ENCODE results near the gene TAF8. TPM values are rescaled to one million over a fixed set of nuclear protein-coding genes. Genes with fewer than 3 reads are reported as not detected.

Gene TAF8
- total RNA-seq, 2 experiments from 2014 or later, result 52.3 to 53.1 TPM

DNA sequence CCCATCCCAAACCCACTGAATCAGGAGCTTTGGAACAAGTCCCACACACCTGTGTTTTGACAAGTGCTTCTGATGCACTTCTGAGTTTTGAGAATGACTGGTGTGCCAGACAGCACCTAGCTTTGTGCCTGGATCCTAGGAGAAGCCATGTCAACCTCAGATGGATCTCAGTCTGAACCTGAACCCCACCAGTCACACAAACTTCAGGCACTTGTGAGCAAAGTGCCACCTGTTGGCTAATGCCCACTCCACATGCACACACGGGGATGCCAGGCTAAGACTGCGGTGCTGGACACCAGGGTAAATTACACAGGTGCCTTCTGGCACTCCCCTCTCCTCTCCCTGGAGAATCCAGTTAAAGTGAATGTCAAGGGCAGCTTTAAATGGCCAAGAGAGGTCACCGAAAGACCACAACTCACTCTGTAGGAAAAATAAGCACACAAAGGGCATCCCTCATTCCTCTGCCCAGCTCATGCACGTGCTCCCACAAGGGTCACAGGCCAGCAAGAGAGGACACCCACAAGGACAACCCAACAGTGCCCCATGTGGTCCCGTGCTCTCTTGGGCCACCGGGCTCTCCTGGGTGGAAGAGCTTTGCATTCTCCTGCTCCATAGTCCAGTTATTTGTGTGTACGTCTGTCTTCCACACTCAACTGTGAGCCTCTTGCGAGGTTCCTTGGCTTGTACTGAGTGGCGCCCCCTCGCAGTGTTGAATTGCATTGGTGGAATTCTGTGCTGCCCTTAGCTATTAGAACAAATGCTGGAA is 45.6 kb downstream of the TAF8 start:
- intact Hi-C loops (cut with DNase I, micrococcal nuclease), result no loop called here
- Mint-ChIP-seq H3K4me1 (peaks cover 24% of the 10 kb centered on the region), H3K4me3 (no peak overlapping the region), H3K36me3 (ENCODE audit: low read depth) (no peaks in the 10 kb centered on the region), H3K9me3 (ENCODE audit: low read depth) (no peaks in the 10 kb centered on the region), H3K27me3 (no peaks in the 10 kb centered on the region), H3K27ac (no peak overlapping the region)
- DNase-seq (no peak), ATAC-seq (no peak)
- ChIA-PET CTCF (interaction anchor here (2.1 kb wide), 1 partner anchor 8 kb away, joined by 16 read pairs; no protein-coding TSS in a partner anchor), POLR2A (interaction anchor here (0.5 to 0.6 kb wide), 2 partner anchors 10 to 313 kb away, joined by 3 read pairs; no protein-coding TSS in a partner anchor)

DNA sequence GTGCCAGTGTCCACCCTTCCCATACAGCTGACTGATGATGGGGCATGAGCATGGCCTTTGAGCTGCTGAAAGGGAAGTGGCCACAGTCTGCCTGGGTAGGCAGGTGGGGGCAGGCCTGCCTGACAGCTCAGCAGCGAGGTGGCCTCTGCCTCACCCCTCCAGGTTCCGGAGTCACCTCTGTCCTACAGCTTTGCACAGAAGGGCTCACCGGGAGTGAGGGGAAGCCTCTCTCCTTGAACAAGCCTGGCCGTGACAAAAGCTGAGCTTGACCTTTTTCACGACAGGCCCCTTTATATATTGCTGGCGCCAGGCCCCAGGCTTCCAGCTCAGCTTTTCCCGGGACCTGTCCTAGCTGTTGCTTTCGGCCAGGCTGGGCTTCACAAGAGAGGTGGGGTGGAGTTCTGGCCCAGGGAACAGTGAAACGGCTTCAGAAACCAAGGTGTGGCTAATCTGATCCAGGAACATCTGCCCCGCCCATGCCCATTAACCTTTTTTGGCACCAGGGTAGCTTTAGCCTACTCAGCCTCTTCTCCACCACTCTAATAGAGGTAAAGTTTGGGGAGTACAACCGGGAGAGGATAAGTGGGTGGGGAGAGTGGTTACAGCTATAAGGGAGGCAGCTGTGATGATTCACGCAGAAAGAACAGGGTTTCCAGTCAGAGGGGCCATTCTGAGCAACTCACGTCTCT is 49.2 kb downstream of the TAF8 start:
- peaks cover 38% of the 10 kb centered on the region for H3K4me1 Mint-ChIP-seq
- H3K9me3 Mint-ChIP-seq (ENCODE audit: low read depth), result no peaks in the 10 kb centered on the region
- intact Hi-C loops (cut with DNase I, micrococcal nuclease), result loop anchor here in 1 of 2 experiments (5.0 kb wide), 1 partner anchor 207 kb away; no protein-coding TSS in a partner anchor
- CTCF ChIA-PET, result interaction anchor here (0.8 to 1.5 kb wide), 4 partner anchors 12 to 315 kb away, joined by 3 to 4 read pairs (median 3); partner anchors contain the start of gene TOMM6
- H3K36me3 Mint-ChIP-seq (ENCODE audit: low read depth), result no peaks in the 10 kb centered on the region
- H3K4me3 Mint-ChIP-seq, result peak overlapping the region; percentile 12
- peaks cover 2% of the 10 kb centered on the region for H3K27me3 Mint-ChIP-seq
- DNase-seq, result peak; percentile 57
- peak overlapping the region; percentile 84 for H3K27ac Mint-ChIP-seq
- peak; percentile 75 for ATAC-seq
- POLR2A ChIA-PET, result no interaction called here

DNA sequence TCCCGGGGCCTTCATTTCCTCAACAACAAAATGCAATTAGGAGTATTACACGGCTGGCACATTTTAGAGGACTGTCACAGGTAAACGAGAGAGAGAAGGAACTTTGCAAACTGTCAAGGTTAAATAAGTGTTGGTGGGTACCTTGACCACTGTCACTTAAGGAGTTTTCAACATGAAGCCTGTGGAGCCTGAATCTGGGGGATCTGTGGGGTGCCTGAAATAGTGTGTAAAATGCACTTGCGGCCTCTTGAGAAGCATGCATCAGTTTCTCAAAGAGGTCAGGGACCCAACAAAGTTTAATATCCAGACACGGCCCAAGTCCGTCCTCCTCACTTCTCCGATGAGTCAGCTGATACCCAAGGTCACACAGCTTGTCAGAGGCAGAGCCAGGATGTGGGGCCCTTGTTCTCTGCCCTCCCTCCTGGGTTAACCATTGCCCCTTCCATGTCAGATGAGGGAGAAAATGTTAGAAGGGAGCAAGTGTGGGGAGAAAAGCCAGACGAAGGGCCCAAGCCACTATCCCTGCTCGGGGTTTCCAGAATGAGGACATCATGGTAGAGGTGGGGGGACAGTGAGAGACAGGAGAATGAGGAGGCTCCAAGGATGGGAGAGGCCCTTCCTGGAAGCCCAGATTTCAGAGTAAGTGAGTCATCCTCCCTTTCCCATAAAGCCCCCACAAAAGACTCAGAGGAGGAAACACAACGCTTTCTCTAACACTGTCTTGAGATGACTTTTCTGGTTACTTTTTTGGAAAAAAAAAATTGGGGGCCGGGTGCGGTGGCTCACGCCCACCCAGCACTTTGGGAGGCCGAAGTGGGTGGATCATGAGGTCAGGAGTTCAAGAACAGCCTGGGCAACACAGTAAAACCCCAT is 49.9 kb downstream of the TAF8 start:
- H3K27ac Mint-ChIP-seq, result peak overlapping the region; percentile 84
- no peaks in the 10 kb centered on the region for H3K9me3 Mint-ChIP-seq (ENCODE audit: low read depth)
- ATAC-seq (peak; percentile 52), DNase-seq (peak; percentile 48)
- ChIA-PET CTCF (interaction anchor here (0.8 to 1.5 kb wide), 5 partner anchors 11 to 316 kb away, joined by 3 to 6 read pairs (median 3); partner anchors contain the start of gene TOMM6), POLR2A (interaction anchor here (0.6 to 0.8 kb wide), 2 partner anchors 13 to 355 kb away, joined by 3 to 4 read pairs; no protein-coding TSS in a partner anchor)
- H3K36me3 Mint-ChIP-seq (ENCODE audit: low read depth), result no peaks in the 10 kb centered on the region
- H3K4me1 Mint-ChIP-seq, result peaks cover 38% of the 10 kb centered on the region
- peaks cover 2% of the 10 kb centered on the region for H3K27me3 Mint-ChIP-seq
- intact Hi-C loops (cut with DNase I, micrococcal nuclease), result loop anchor here in 1 of 2 experiments (5.0 kb wide), 1 partner anchor 208 kb away; no protein-coding TSS in a partner anchor
- H3K4me3 Mint-ChIP-seq, result peak overlapping the region; percentile 12

DNA sequence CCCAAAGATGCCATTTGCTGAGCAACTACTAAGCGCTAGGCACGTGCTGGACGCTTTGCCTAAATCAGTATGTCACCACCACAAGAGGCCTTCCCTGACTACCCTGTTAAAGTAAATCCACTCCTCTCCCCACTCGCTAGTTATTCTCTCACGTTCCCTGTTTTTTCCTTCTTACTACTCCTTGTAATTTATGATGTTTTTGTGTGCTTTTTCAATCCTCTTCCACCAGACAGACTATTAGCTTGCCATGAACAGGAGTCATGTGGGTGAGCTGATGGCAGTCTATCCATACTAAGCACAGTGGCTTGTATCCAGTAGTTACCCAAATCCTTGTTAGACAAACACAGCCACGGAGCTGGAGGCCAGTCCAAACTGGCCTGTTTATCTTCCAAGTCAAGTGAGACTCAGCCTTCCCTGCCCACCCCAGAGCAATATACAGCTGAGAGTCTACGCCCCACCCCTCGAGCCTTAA is 50.9 kb downstream of the TAF8 start:
- H3K4me1 Mint-ChIP-seq, result peaks cover 38% of the 10 kb centered on the region
- no peak overlapping the region for H3K4me3 Mint-ChIP-seq
- intact Hi-C loops (cut with DNase I, micrococcal nuclease), result loop anchor here in 1 of 2 experiments (5.0 kb wide), 1 partner anchor 209 kb away; no protein-coding TSS in a partner anchor

DNA sequence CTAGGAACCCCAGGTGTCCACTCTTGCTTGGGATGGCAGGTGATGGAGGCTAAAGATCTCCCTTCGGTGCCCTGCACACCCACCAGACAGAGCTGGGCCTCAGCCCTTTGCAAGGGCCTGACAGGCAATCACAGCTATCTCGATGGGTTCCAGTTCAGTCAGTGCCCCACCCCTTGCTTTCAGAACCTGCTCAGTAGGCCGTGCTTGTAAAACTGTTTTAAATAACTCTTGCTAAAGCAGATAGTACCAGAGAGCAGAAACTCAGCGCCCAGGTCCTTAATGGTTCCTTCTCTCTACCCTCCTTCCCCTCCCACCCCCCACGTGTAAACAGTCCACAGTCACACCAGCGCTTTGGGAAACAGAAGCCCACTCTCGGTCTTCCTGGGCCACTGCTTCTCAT is 52.9 kb downstream of the TAF8 start:
- CTCF ChIA-PET, result interaction anchor here (0.6 to 2.5 kb wide), 20 partner anchors 7 to 429 kb away, joined by 3 to 16 read pairs (median 6); no protein-coding TSS in a partner anchor
- H3K4me3 Mint-ChIP-seq, result peak overlapping the region; percentile 61
- H3K27me3 Mint-ChIP-seq, result peaks cover 2% of the 10 kb centered on the region
- H3K9me3 Mint-ChIP-seq (ENCODE audit: low read depth), result no peaks in the 10 kb centered on the region
- peaks cover 33% of the 10 kb centered on the region for H3K4me1 Mint-ChIP-seq
- DNase-seq, result no peak
- POLR2A ChIA-PET, result no interaction called here
- H3K27ac Mint-ChIP-seq, result no peak overlapping the region
- no peak for ATAC-seq
- H3K36me3 Mint-ChIP-seq (ENCODE audit: low read depth), result no peaks in the 10 kb centered on the region
- intact Hi-C loops (cut with DNase I, micrococcal nuclease), result loop anchor here in 1 of 2 experiments (5.0 kb wide), 1 partner anchor 211 kb away; no protein-coding TSS in a partner anchor

More for the DNA sequence above, 50.9 kb downstream of the TAF8 start:
- ChIA-PET CTCF (interaction anchor here (0.6 to 1.3 kb wide), 5 partner anchors 24 to 366 kb away, joined by 3 to 6 read pairs (median 3); no protein-coding TSS in a partner anchor), POLR2A (interaction anchor here (0.6 to 0.8 kb wide), 2 partner anchors 14 to 356 kb away, joined by 3 to 4 read pairs; no protein-coding TSS in a partner anchor)
- no peak for DNase-seq
- Mint-ChIP-seq H3K9me3 (ENCODE audit: low read depth) (no peaks in the 10 kb centered on the region), H3K27me3 (peaks cover 2% of the 10 kb centered on the region), H3K27ac (peak overlapping the region; percentile 82), H3K36me3 (ENCODE audit: low read depth) (no peaks in the 10 kb centered on the region)
- no peak for ATAC-seq

DNA sequence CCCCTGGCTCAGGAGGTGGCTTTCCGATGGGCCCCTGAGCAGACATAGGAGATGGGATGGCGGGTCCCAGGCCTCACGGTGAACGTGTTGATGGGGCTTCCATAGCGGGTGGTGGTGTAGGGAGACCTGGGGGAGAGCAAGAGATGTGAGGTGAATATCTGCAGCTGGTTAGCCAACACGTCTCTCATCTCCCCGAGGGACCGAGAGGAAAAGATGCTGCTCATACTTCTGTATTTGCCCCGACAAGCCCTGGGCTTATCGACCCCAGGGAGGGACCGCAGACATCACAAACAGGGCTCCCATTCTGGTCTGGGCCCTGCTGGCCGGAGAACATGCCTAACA is 53.4 kb downstream of the TAF8 start:
- Mint-ChIP-seq H3K9me3 (ENCODE audit: low read depth) (no peaks in the 10 kb centered on the region), H3K27me3 (peaks cover 2% of the 10 kb centered on the region), H3K4me3 (peak overlapping the region; percentile 61), H3K36me3 (ENCODE audit: low read depth) (no peaks in the 10 kb centered on the region), H3K4me1 (peaks cover 30% of the 10 kb centered on the region), H3K27ac (peak overlapping the region; percentile 64)
- ATAC-seq (no peak), DNase-seq (no peak)
- POLR2A ChIA-PET, result no interaction called here
- intact Hi-C loops (cut with DNase I, micrococcal nuclease), result loop anchor here in 1 of 2 experiments (1.0 to 5.0 kb wide), 6 partner anchors 28 to 323 kb away; partner anchors contain the start of genes PRICKLE4 and TOMM6
- CTCF ChIA-PET, result interaction anchor here (0.7 to 2.5 kb wide), 44 partner anchors 8 to 501 kb away, joined by 3 to 16 read pairs (median 4); partner anchors contain the start of genes BYSL, C6orf132 and MRPS10

DNA sequence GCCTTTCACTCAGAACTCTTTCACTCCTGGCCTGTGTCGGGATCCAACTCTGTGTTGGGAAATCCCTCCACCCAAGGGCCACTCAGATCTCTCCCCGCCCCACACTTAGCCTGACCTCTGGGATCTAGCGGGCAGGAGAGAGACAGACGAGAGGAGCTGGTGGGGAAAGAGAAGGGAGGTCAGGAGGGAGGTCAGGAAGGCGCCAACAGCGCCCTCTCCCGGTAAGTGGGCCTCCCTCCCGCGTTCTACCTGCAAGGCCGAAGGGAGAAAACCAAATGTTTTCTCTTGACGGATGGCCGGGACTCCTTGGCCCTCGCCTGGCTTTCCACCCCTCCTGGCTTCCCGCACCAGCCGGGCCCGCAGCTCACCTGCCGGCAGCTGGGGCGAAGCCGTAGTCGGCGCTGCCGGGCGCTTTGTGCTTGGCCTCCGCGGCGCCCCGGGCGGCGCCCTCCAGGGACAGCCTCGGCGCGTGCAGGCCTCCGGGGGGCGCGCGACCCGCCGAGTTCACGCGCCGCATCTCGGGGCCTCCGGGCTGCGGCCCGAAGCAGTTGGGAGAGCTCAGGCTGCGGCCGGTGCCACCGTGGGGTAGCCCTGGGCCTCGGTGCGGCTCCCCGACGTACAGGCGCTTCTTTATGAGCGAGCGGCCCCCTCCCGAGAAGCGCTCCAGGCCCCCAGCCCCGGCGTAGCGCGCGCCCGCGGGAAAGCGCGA is 53.9 kb downstream of the TAF8 start:
- Mint-ChIP-seq H3K36me3 (ENCODE audit: low read depth) (no peaks in the 10 kb centered on the region), H3K4me1 (peaks cover 27% of the 10 kb centered on the region), H3K9me3 (ENCODE audit: low read depth) (no peaks in the 10 kb centered on the region), H3K27me3 (peaks cover 2% of the 10 kb centered on the region), H3K27ac (peak overlapping the region; percentile 64), H3K4me3 (peak overlapping the region; percentile 61)
- ATAC-seq (peak; percentile 66), DNase-seq (peak; percentile 88)
- POLR2A ChIA-PET, result interaction anchor here (0.6 to 1.0 kb wide), 2 partner anchors 12 to 318 kb away, joined by 3 to 4 read pairs; no protein-coding TSS in a partner anchor
- intact Hi-C loops (cut with DNase I, micrococcal nuclease), result loop anchor here in 1 of 2 experiments (1.0 to 5.0 kb wide), 6 partner anchors 29 to 324 kb away; partner anchors contain the start of genes PRICKLE4 and TOMM6
- CTCF ChIA-PET, result interaction anchor here (0.6 to 2.5 kb wide), 58 partner anchors 8 to 502 kb away, joined by 3 to 16 read pairs (median 4); partner anchors contain the start of genes BYSL, C6orf132, MRPS10 and TAF8

DNA sequence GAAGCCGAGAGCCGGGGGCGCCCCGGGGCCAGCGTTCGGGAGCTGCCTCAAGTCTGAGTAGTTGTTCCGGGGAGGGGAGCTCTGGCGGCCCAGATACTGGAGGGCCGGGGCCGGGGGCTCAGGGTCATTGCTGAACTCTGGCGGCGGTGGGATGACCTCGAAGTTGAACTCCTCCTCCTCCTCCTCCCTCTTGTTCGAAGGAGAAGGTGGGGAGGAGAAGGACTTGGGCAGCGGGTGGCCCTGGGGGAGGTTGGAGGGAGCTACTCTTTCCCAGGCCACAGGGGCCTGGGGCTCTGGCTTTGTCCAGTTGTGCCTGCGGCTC is 54.4 kb downstream of the TAF8 start:
- DNase-seq, result no peak
- ChIA-PET POLR2A (interaction anchor here (1.0 kb wide), 1 partner anchor 318 kb away, joined by 4 read pairs; no protein-coding TSS in a partner anchor), CTCF (interaction anchor here (0.6 to 2.5 kb wide), 45 partner anchors 8 to 503 kb away, joined by 3 to 16 read pairs (median 4); partner anchors contain the start of genes BYSL, C6orf132, MRPS10 and TAF8)
- Mint-ChIP-seq H3K9me3 (ENCODE audit: low read depth) (no peaks in the 10 kb centered on the region), H3K4me3 (peak overlapping the region; percentile 39), H3K36me3 (ENCODE audit: low read depth) (no peaks in the 10 kb centered on the region), H3K4me1 (peaks cover 25% of the 10 kb centered on the region), H3K27me3 (peaks cover 2% of the 10 kb centered on the region), H3K27ac (no peak overlapping the region)
- ATAC-seq, result no peak
- intact Hi-C loops (cut with DNase I, micrococcal nuclease), result loop anchor here (1.0 to 5.0 kb wide), 7 partner anchors 29 to 324 kb away; partner anchors contain the start of genes PRICKLE4 (in 1 of the 2) and TOMM6 (in 1 of the 2)

DNA sequence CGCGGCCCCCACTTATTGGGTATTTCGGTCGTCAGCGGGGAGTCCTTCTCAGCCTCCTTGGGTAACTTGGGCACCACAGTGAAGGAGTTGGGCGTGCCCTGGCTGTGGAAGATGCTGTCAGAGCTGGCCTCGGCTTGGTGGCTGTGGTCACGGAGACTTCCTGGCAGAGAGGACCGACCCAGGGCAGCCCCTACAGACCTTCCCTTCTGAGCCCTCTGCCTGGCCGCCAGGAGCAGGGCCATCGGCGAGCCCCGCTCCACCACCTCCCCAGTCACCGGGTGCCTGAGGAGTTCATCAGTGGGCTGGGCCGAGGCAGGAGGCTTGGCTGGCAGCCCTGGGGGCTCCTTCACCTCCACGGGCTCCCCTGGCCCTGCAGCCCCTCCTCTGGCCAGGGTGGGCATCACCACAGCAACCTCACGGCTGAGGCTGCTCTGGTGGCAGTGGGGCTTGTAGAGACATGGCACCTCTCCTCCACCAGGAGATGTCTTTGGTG is 54.9 kb downstream of the TAF8 start:
- CTCF ChIA-PET, result interaction anchor here (0.6 to 2.5 kb wide), 29 partner anchors 9 to 371 kb away, joined by 3 to 16 read pairs (median 5); partner anchors contain the start of genes MRPS10 and TAF8

More for the DNA sequence above, 54.9 kb downstream of the TAF8 start:
- ATAC-seq (no peak), DNase-seq (peak; percentile 16)
- POLR2A ChIA-PET, result no interaction called here
- intact Hi-C loops (cut with DNase I, micrococcal nuclease), result loop anchor here (2.0 to 5.0 kb wide), 3 partner anchors 62 to 318 kb away; partner anchors contain the start of gene TOMM6 (in 1 of the 2)
- H3K9me3 Mint-ChIP-seq (ENCODE audit: low read depth), result no peaks in the 10 kb centered on the region
- H3K4me1 Mint-ChIP-seq, result peaks cover 20% of the 10 kb centered on the region
- H3K36me3 Mint-ChIP-seq (ENCODE audit: low read depth), result no peaks in the 10 kb centered on the region
- no peak overlapping the region for H3K27ac Mint-ChIP-seq
- H3K4me3 Mint-ChIP-seq, result peak overlapping the region; percentile 39
- H3K27me3 Mint-ChIP-seq, result peaks cover 2% of the 10 kb centered on the region

All from activated CD4-positive, alpha-beta T cell treated with anti-CD3 and anti-CD28 coated beads for 36 hours (primary cell).